ENCODE measurements around the gene IL36A.

The IL36A gene

GRCh38 chr2:113005030-113005509, at the start of gene IL36A:
IL36A (plus strand) TSS chr2:113005459; CDS start chr2:113005872, 413 bp downstream.
- TF ChIP-seq CTCF (conservative IDR thresholded peaks at IDR 0.05; ENCODE audit: low read length): no peak
- no peak for DNase-seq (ENCODE audit: low read depth)
- H3K4me3 ChIP-seq (ENCODE audit: low read length): no peak within 1 kb of the TSS

- H3K4me3 ChIP-seq (ENCODE audit: low read length): no peak overlapping the region
- no peak for DNase-seq (ENCODE audit: low read depth)
- no peak for TF ChIP-seq CTCF (conservative IDR thresholded peaks at IDR 0.05; ENCODE audit: low read length)
Observed at GRCh38 chr2:112957511-112957910, 47.7 kb upstream of the IL36A start.

- TF ChIP-seq CTCF (conservative IDR thresholded peaks at IDR 0.05; ENCODE audit: low read length): peak; percentile 91
- peak; percentile 64 for DNase-seq (ENCODE audit: low read depth)
Observed at GRCh38 chr2:112958428-112959108, 46.7 kb upstream of the IL36A start.

GRCh38 chr2:112959109-112959812, 46.0 kb upstream of the IL36A start:
- no peak overlapping the region for H3K4me3 ChIP-seq (ENCODE audit: low read length)
- no peak for TF ChIP-seq CTCF (conservative IDR thresholded peaks at IDR 0.05; ENCODE audit: low read length)
- no peak for DNase-seq (ENCODE audit: low read depth)

More at GRCh38 chr2:112958428-112959108, 46.7 kb upstream of the IL36A start:
- H3K4me3 ChIP-seq (ENCODE audit: low read length): no peak overlapping the region

GRCh38 chr2:112960230-112960825, 44.9 kb upstream of the IL36A start:
- TF ChIP-seq CTCF (conservative IDR thresholded peaks at IDR 0.05; ENCODE audit: low read length): no peak
- DNase-seq (ENCODE audit: low read depth): no peak
- no peak overlapping the region for H3K4me3 ChIP-seq (ENCODE audit: low read length)

GRCh38 chr2:112962308-112963175, 42.7 kb upstream of the IL36A start:
- DNase-seq (ENCODE audit: low read depth): no peak
- TF ChIP-seq CTCF (conservative IDR thresholded peaks at IDR 0.05; ENCODE audit: low read length): no peak
- H3K4me3 ChIP-seq (ENCODE audit: low read length): no peak overlapping the region

Measured in AG10803 (cell line).